SH-SY5Y (cell line): Measurements from ENCODE around the gene LMBR1.

Source experiments
- GATA2 ChIP-seq: IDR thresholded peaks from 2 replicates; pipeline ENCODE4 v1.6.1; 2011; ENCODE audit warnings: mild to moderate bottlenecking, low read depth, low read length
- GATA3 ChIP-seq: IDR thresholded peaks from 2 replicates; pipeline ENCODE4 v1.6.1; 2011; ENCODE audit warnings: low read depth, mild to moderate bottlenecking, low read length, moderate library complexity

GRCh38 chr7:156651474-156651873, 241.5 kb downstream of the LMBR1 start:
- TF ChIP-seq GATA2 = no peak
- TF ChIP-seq GATA3 = no peak
